Suppressor macrophage (primary cell): Measurements from ENCODE around the gene NLRC3.

Experiments
- DNase-seq, 4 experiments: peaks; one replicate each; pipeline ENCODE4 v3.0.0-alpha.2; 2020 to 2022

NLRC3 gene

GRCh38 chr16:3548445-3548844 lies 28.8 kb downstream of the NLRC3 start:
- DNase-seq, result no peak

GRCh38 chr16:3546986-3547682 lies 30.1 kb downstream of the NLRC3 start:
- peak; percentile 29 to 70 (median 50) for DNase-seq

DNA sequence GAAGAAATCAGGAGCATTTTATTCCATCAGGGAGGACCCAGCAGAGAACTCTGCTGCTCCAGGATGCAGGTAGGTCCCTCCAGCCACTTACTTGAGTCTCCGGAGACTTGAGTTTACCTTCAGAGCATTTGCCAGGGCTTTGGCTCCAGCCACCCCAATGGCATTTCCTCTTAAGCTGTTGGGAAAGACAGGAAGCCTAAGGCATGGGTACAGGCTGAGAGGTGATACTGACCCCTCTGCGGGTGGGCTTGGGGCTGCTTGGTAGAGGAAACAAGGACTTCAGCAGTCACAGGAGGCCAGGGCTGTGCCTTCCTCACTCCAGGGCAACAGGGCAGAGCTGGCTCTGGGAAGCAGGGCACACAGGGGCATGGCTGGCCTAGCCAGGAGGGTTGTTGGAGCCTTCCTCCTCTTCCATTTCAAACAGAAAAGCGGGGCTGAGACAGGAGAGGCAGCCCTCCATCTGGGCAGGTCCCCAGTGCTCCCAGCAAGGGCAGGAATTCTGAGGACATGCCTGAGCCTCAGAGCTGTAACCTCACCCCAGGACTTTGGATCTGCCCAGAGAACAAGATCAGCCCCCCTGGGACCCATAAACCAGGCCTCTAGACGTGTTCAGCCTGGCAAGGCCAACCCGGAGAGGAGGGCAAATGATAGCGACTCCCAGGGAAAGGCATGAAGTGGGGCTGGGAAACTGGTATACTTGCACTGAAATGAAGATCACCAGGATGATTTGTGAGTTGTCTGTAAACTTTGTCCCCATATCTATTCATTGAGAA lies 34.4 kb downstream of the NLRC3 start:
- no peak for DNase-seq

GRCh38 chr16:3541527-3542155 lies 35.6 kb downstream of the NLRC3 start:
- no peak for DNase-seq

DNA sequence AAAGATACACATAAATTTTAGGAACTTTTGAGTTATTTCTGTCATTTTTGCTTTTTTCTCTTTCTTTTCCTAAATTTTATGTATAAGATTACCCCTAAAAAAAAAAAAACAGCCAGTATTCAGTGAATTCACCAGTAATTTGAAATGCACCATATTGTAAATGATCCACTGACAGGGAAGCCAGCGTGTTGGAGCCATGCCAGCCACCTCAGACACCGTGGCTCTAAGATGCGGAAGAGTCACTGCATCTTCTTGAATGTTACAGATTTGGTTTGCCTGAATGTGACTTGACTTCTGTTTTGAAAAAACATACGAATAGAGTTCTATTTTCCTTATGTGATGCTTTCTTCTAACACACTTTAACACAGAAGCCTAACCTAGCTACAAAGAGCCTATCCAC lies 39.0 kb downstream of the NLRC3 start:
- no peak for DNase-seq

DNA sequence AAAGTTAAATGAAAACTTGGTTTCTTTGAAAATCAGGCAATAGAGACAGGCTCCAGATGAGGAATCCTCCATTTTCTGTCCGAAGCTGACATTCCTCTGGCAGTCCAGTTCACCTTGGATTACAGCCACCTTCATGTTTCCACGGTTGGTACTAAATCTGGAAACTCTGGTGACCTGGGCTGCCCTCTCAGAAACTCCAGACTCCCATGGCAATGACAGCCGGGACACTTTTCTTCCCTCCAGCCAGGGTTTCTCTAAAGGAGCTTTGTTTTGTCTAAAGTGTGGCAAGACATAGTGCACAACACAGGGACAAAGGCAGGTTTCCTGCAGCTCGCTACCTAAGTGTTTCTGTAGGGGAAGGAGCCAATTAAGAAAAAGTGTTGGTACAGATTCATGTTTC lies 40.4 kb downstream of the NLRC3 start:
- DNase-seq, result no peak

DNA sequence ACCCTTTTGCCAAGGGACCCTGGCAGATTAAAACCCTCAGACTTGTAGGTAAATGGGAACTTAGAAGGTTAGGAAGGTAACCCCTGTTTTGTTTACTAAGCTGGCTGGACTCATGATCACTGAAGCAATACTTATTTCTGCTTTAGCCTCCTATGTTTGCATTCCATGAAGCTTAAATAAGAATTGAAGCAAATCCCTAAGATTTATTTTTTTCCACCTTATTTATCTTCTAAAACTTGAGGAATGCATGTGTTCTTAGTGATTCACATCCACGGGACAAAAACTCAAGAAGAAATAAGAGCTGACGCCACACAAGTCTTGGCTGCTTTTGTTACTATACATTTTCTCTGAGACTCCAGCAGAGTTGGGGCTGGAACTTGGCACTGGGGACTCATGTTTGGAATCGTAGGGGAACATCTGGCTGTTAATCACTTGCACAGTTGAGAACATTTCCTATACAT lies 40.9 kb downstream of the NLRC3 start:
- DNase-seq, result no peak

- DNase-seq, result no peak
Measured at GRCh38 chr16:3534126-3534525, 43.1 kb downstream of the NLRC3 start.

- DNase-seq, result no peak
Measured at GRCh38 chr16:3532741-3533140, 44.5 kb downstream of the NLRC3 start.

DNA sequence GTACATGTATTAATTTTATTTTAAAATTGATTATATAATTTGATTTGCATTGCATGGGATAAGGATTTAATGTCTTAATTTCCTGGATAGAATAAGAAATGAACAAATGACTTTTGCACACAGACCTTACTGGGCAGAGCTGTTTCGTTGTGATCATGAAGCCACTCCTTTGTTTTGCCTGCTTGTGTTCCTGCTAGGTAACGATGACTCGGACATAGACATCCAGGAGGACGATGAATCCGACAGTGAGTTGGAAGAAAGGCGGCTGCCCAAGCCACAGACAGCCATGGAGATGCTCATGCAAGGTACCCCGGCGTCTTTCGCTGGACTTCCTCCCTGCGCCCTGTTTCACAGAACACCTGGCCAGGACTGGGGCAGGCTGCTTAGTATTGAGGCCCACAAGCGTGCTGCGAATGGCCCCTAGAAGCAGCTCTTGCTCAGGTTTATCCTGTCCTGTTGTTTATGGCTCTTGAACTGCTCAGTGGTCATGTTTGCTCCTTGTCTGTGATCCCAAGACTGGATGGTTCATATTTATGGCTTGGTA lies 46.8 kb downstream of the NLRC3 start:
- no peak for DNase-seq

GRCh38 chr16:3529175-3529574 lies 48.0 kb downstream of the NLRC3 start:
- no peak for DNase-seq

- DNase-seq, result no peak
Measured at GRCh38 chr16:3528406-3528805, 48.8 kb downstream of the NLRC3 start.

GRCh38 chr16:3527216-3527829 lies 49.9 kb downstream of the NLRC3 start:
- DNase-seq, result peak; percentile 64 to 81 (median 70)

DNA sequence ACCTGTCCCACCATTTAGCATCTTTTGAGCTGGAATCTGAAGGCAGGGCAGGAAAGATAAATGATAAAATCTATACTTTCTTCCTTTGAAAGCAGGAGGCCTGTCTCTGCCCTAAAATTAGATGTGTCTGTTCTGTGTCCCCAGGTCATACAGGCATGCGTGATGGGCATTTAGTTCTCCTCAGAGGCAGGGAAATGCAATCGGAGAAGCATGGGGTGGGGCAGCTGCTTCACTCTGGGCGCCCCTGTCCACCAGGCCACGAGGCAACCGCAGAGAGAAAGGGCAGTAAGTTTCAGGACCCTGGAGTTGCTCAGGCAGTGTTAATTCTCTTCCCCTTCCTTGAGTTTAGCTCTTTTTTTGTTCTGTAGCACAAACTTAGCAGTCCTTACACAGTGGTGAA lies 51.3 kb downstream of the NLRC3 start:
- DNase-seq, result no peak

DNA sequence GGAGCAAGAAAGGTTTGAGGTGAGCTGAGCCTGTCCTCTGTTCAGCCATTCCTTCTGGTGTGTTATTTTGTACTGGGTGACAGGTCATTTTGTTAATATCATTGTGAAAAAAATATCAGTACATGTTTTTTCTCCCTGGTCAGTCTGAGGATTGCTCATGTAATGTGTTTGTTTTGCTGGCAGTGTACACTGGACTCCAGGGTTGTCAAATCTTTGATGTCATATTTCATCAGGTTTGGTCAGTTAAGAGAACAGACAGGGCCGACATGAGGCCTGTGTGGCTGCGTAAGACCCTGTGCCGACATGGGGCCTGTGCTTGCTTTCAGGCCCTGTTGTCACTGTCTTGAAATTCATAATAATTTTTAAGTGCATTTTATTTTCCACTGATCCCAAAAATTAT lies 53.9 kb downstream of the NLRC3 start:
- no peak for DNase-seq

DNA sequence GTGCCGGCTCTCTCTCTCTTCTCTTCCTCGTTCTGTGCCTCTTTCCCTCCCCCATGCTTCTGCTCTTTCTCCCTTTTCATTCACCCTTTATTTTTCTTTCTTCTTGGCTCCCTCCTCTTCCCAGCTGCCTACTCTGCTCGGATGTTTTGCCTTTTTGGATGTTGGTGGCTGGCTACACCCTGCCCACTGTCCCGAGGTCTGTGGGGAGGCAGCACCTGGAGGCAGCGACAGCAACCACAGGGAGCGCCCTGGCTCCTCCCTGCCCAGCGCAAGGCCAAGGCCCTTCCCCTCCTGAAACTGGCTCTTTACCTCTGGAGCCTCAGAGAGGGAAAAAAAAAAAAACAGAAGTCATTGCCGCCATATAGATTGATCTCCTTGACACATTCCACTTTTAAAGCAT lies 56.4 kb downstream of the NLRC3 start:
- no peak for DNase-seq

DNA sequence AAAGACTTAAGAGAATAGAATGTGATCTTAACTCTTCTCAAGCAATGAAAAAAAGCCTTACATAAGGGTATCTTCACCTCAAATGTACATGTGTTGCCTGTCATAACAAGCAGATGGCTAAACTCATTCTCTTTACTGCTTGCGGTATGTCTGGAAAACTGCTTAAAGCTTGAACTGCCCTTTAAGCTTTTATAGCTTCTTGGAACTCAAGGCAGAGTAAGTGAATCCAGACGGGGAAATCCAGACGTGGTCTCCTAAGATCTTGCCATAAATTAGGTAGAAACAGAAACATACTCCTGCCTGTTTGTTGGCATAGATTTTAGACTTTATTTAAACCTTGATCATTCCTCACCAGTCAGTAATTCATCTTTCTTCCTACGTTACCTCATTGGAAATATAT lies 56.8 kb downstream of the NLRC3 start:
- no peak for DNase-seq

DNA sequence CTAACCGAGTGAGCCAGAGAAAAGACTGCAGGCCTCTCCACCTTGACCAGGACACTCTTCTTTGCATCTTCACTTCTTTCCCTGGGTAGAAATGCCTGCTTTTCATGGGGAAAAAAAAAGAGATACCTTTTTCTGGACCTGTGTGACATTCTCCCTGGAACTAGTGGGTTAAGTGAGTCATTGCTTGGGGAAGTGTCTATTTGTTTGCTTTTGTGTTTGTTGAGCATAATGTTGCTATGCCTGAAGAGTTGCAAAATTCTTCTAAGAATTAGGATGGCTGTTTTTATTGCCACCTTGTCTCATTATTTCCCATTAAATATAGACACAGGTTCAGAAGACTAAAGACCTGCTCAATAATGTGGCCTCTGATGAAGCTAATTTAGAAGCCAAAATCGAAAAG lies 57.6 kb downstream of the NLRC3 start:
- no peak for DNase-seq

DNA sequence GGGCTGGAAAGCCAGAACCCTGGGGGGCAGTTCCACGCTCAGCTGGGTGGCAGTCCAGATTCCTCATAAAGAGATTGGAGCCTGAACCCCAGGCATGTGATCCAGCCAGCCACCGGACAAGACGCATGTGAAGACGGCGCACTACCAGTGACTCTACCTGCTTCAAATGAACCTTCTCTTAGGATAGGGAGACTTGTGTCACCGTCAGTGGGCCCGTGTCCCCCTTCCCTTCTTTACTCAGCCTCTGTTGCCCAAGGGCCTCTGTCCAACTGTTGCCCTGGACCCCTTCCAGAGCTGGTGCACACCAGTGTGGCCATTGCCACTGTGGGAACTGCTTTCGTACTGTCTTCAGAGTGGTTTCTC lies 58.2 kb downstream of the NLRC3 start:
- no peak for DNase-seq

GRCh38 chr16:3518292-3518985 lies 58.8 kb downstream of the NLRC3 start:
- DNase-seq, result no peak

DNA sequence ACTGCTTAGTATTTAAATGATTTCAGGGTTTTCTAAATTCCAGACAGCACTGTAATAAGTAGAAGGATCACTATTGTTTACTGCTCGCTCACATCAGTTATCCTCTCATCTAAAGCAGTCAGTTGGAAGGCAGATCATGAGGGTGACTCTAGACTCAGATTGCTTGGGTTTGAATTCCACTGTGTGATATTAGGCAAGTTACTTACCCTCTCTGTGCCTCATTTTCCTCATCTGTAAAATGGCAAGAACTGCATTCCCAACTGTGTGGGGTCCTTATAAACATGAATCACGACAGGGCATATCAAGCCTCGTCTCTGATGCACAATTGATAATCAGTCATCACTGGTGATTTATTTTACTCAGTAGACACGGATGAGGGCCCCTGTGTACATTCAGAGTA lies 61.3 kb downstream of the NLRC3 start:
- no peak for DNase-seq

DNA sequence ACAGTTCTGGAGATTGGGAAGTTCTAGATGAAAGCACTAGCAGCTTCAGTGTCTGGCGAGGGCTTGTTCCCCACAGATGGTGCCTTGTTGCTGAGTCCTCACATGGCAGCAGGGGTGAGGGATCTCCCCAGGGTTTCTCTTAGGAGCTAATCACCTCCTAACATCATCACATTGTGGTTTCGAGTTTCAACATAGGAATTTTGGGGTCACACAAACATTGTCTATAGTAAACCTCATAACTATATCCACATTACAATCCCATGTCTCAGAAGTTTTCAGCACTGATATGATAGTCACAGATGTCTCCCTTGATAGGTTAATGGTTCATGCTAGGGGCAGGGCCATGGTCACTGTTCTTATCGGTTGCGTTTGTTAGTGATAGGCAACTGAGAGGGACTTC lies 62.6 kb downstream of the NLRC3 start:
- no peak for DNase-seq
